H1 (cell line): ENCODE measurements around the gene CHRNA1.

Experiments used
- BCL11A ChIP-seq, 2 experiments: IDR thresholded peaks; one replicate each; pipeline ENCODE4 v1.6.1; 2011; ENCODE audit warnings: low read depth in 2 of 2, low read length in 2 of 2, mild to moderate bottlenecking in 2 of 2
- CTCF ChIP-seq, 3 experiments: IDR thresholded peaks; 1 replicate in 2 of 3; 2 replicates in 1 of 3; pipeline versions ENCODE4 v1.5.1 to v1.6.1; 2011; ENCODE audit warnings: low read length in 3 of 3, mild to moderate bottlenecking in 3 of 3, inconsistent platforms in 2 of 3, low read depth in 1 of 3, moderate library complexity in 1 of 3; ENCODE audit not compliant: insufficient read depth in 1 of 3; ENCODE audit errors: control extremely low read depth in 1 of 3
- EZH2 ChIP-seq: fragments of 200-600 bp; sonication (generic); IDR thresholded peaks from 2 replicates; pipeline ENCODE4 v1.7.1; 2012; ENCODE audit warnings: low read depth, mild to moderate bottlenecking, moderate library complexity, low read length, inconsistent platforms; ENCODE audit not compliant: severe bottlenecking
- JUND ChIP-seq: IDR thresholded peaks from 2 replicates; pipeline ENCODE4 v1.6.1; 2011; ENCODE audit warnings: mild to moderate bottlenecking, improper control_type of control experiment, low read length
- SIN3A ChIP-seq, 2 experiments: IDR thresholded peaks in 1 of 2; conservative IDR thresholded peaks in 1 of 2; 2 replicates each; pipeline ENCODE4 v1.6.1; 2011 to 2012; ENCODE audit warnings: low read length in 2 of 2, improper control_type of control experiment in 1 of 2, low read depth in 1 of 2, mild to moderate bottlenecking in 1 of 2

- TF ChIP-seq CTCF (IDR thresholded peaks at IDR 0.05; ENCODE audit: control extremely low read depth in 1 of 3, insufficient read depth in 1 of 3, low read depth in 1 of 3, low read length in 3 of 3) (no peak), JUND (no peak), SIN3A (conservative IDR thresholded peaks at IDR 0.05 in 1 of 2, IDR thresholded peaks at IDR 0.05 in 1 of 2; ENCODE audit: low read depth in 1 of 2, low read length in 2 of 2) (no peak), EZH2 (no peak), BCL11A (IDR thresholded peaks at IDR 0.05; ENCODE audit: low read depth in 2 of 2, low read length in 2 of 2) (no peak)
Measured at GRCh38 chr2:174731546-174731945, 32.7 kb downstream of the CHRNA1 start.
